GM12892 (cell line): ENCODE data around the gene GLCCI1.

Experiments
- DNase-seq: peaks from one replicate; pipeline ENCODE4 v3.0.0; 2011; ENCODE audit not compliant: insufficient read length
- FAIRE-seq: peaks from 2 replicates; lab custom pipeline; 2011; peaks lifted over from hg19 to GRCh38; lab: Jason Lieb, UNC
- POLR2A ChIP-seq: IDR thresholded peaks from 2 replicates; pipeline ENCODE4 v1.6.1; 2011; ENCODE audit warnings: low read depth, low read length, control low read depth
- POLR2AphosphoS5 ChIP-seq: IDR thresholded peaks from 2 replicates; pipeline ENCODE4 v1.6.1; 2011; ENCODE audit warnings: low read depth, low read length, control low read depth
- TAF1 ChIP-seq: IDR thresholded peaks from 2 replicates; pipeline ENCODE4 v1.6.1; 2011; ENCODE audit warnings: low read depth, mild to moderate bottlenecking, control low read depth, low read length, borderline replicate concordance

The GLCCI1 gene

DNA sequence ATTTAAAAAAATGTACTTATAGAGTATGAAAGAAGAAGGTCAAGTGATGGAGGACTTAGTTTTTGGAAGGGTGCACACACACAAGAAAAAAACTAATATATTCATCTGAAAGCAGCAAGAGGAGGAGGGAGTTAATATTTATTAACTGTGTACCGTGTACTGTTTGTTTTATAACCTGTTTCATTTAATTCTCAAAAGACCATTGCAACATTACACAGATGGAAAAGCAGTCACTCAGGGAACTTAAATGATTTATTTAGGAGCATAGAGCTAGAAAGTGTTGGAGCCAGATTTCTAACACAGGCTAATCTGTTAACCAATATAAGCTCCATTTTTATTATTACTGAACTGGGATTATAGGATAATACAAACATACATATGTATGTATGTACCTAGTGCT lies 36.7 kb downstream of the GLCCI1 start:
- DNase-seq (no peak), FAIRE-seq (no peak)
- TF ChIP-seq TAF1, result no peak
- TF ChIP-seq POLR2A, result no peak
- no peak for TF ChIP-seq POLR2AphosphoS5

DNA sequence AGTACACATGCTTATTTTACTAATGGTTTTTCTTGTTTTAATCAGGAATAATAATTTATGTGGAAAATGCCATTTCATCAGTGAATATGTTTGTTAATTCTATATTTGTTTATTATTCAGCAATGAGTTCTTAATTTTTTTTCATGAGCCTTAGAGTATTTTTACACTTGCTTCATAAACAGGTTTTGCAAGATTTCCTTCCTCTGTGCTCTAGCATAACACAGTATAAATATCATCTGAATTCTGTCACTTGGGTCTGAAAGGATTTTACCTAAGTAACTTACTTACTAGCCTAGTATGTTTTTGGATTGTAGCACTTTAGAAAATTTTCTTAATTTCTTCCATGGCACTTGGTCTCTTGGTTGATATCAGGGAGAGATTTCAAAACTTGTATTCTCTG lies 45.8 kb downstream of the GLCCI1 start:
- FAIRE-seq (no peak), DNase-seq (no peak)
- TF ChIP-seq TAF1 (no peak), POLR2A (no peak), POLR2AphosphoS5 (no peak)

DNA sequence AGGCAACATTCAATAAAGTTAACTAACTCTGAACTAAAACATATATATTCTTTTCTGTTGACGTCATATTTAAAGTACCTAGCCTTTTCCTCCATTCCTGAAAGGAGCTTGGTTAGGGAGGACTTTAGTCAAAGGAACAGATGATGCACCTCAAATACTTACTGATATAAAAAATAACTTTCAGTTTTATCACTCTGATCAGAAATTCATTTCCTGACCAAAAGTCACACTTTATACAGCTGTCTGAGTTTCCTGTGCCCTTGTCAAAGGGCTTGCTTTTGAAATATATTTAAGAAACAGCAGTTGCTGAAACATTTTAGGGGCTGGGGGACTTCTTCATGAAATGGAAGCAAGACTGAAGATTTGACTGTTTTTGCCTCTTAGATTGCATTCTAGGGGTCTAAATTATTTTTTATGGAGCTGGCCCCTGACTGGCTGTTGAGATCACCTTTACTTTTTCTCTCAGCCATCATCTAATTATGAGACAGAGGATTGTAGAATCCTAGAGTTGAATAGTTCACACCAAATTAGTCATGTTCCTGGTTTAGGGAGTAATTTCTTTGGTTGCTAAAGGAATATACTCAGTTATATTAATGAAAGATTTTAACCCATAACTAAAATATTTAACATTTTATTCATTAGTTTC lies 46.6 kb downstream of the GLCCI1 start:
- FAIRE-seq (no peak), DNase-seq (no peak)
- TF ChIP-seq POLR2AphosphoS5, result no peak
- no peak for TF ChIP-seq POLR2A
- no peak for TF ChIP-seq TAF1

DNA sequence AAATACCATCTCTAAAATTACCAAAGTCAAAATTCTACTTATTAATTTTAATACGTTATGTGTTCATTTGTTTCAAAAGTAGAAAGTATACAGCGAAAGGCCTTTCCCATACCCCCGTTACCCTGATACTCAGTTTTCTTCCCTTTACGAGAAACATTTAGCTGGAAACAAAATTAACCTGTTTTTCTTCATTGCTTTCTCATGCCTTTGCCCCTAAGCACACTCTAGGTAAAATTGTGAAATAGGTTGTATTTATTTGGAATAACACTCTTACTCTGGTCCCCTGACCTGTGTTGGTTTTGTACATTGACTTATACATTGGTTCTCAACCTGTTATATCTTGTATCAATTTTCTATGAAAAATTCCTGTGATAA lies 47.1 kb downstream of the GLCCI1 start:
- TF ChIP-seq POLR2AphosphoS5, result no peak
- TF ChIP-seq TAF1, result no peak
- TF ChIP-seq POLR2A, result no peak
- DNase-seq, result no peak
- FAIRE-seq, result no peak

DNA sequence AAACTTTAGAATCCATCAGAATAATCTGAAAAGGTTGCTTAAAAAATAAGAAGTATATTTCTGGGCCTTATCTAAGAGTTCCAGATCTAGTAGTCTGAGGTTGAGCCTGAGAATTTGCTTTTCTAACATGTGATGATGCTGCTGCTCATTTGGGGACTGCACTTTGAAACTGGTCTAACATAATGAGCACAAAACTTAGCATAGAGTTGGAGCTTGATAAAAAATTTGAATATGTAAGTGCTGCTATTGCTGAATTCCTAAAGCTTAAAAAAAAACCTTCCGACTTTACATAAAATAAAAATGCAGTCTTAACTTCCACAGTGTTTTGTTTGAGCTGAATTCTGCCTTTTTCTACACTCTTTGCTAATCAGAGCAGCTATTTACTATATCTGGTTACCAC lies 48.8 kb downstream of the GLCCI1 start:
- no peak for DNase-seq
- no peak for TF ChIP-seq POLR2A
- no peak for TF ChIP-seq POLR2AphosphoS5
- no peak for TF ChIP-seq TAF1
- no peak for FAIRE-seq

DNA sequence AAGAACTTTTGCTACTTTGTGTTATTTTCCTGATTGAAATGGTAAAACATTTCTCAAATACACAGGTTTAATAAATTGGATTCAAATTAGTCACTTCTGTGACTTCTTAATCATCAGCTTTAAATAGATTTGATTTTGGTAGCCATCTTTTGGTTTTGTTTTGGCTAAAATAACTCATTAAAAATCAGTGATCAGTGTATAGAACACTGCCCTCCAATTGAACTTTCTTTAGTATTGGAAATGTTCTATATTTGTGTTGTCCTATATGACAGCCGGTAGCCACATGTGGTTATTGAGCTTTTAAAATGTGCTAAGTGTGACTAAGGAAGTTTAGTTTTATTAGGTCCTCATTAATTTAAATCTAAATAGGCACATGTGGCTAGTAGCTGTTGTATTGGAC lies 50.4 kb downstream of the GLCCI1 start:
- DNase-seq (no peak), FAIRE-seq (no peak)
- TF ChIP-seq TAF1 (no peak), POLR2AphosphoS5 (no peak), POLR2A (no peak)

DNA sequence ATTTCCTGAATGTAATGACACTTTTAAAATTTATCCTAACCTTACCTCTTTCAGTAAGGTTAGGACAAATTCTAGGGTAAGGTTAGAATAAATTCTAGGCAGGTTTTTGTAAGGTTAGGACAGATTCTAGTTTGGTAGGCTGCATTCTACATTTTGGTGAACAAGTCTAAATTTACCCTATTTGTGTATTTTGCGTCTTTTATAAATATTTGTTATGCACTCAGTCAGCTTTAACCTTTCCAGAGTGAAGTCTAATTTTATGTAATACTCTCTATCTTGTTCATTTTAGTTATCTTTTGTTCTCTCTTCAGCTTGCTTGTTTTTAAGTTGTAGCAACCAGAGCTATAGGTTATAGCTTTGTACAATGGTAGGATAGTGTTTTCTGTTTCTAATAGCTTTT lies 54.0 kb downstream of the GLCCI1 start:
- DNase-seq, result no peak
- TF ChIP-seq TAF1 (no peak), POLR2AphosphoS5 (no peak), POLR2A (no peak)
- no peak for FAIRE-seq

DNA sequence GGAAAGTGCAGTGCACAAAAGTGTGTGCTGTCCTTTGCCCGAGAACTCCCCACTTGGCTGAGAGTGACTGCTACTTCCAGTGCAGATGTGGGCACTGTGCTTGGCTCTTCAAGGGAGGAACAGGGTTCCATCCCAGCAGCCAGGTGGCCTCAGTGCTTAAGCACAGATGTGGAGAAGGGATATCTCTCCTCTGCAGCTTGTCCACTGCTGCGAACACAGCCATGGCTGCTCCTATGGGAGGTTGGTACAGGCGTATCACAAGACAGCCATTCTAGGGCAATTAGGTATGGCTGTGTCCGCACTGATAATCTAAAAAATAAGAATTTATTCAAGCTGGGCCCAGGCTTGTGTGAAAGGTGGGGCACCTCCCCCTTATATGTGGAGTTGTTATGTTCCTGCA lies 66.6 kb downstream of the GLCCI1 start:
- DNase-seq, result no peak
- FAIRE-seq, result no peak
- TF ChIP-seq POLR2A (no peak), POLR2AphosphoS5 (no peak), TAF1 (no peak)

DNA sequence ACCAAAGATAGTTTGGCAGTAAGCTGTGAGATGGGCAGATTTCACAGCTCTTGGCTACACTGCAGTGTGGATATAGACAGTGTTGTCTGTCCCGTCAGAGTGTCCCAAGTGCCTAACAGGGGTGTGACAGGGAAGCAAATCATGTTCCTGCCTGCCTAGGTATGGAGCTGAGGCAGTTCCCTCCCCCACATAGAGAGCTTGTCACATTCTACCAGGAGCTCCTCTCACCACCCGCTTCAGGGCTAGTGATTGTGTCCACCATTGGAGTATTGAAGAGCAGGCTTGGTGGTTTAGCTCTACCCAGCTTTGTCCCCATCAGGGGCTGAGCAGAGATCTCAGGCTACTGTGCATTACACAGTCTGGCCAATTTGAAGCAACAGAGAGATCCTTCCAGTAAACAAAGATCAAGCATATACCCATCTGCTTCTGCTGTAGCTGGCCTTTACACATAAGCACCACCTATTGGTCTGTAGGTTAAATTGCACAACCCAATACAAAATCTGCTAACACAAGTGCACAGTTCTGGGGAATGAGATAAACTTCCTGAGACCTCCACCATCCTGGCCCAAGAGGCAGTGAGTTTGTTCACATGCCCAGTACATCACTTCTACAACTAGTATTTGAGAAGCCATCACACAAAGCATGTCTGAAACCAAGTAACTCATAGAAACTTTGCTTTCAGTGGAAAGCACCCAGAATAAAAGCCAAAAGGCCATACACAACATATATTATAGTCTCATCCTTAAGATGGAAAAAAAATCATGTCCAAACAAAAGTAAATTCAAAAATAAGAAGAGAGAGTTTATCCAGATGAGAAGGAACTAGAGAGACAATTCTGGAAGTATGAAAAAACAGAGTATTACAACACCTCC lies 67.3 kb downstream of the GLCCI1 start:
- TF ChIP-seq POLR2AphosphoS5, result no peak
- TF ChIP-seq TAF1, result no peak
- TF ChIP-seq POLR2A, result no peak
- DNase-seq (no peak), FAIRE-seq (peak; percentile 89)

DNA sequence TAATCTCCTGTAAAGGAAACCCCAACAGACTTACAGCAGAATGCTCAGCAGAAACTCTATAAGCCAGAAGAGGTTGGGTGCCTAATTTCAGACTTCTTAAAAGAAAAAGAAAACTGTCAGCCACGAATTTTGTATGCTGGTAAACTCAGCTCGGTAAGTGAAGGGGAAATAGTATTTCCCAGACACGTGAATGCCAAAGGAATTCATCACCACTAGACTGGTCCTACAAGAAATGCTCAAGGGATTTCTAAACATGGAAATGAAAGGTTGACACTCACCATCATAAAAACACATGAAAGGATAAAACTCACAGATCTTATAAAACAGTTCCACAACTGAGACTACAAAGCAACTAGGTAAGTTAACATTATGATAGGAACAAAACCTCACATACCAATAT lies 68.6 kb downstream of the GLCCI1 start:
- DNase-seq, result no peak
- no peak for FAIRE-seq
- TF ChIP-seq TAF1 (no peak), POLR2AphosphoS5 (no peak)

DNA sequence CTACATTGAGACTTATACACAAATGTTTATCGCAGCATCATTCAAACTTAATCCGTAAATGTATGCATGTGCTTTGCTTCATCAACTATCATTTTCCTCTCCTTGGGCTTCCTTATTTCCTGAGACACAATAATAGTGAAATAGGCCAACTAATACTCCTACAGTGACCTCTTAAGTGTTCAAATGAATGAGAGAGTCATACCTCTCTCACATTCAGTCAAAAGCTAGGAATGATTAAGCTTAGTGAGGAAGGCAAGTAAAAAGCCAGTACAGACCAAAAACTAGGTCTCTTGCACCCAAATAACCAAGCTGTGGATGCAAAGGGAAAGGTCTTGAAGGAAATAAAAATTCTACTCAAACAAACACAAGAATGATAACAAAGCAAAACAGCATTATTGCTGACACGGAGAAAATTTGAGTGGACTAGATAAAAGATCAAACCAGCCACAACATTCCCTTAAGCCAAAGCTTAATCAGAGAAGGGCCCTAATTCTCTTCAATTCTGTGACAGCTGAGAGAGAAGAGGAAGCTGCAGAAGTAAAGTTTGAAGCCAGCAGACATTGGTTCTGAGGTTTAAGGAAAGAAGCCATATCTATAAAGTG lies 72.3 kb downstream of the GLCCI1 start:
- FAIRE-seq, result no peak
- TF ChIP-seq POLR2A (no peak), POLR2AphosphoS5 (no peak), TAF1 (no peak)
- no peak for DNase-seq

DNA sequence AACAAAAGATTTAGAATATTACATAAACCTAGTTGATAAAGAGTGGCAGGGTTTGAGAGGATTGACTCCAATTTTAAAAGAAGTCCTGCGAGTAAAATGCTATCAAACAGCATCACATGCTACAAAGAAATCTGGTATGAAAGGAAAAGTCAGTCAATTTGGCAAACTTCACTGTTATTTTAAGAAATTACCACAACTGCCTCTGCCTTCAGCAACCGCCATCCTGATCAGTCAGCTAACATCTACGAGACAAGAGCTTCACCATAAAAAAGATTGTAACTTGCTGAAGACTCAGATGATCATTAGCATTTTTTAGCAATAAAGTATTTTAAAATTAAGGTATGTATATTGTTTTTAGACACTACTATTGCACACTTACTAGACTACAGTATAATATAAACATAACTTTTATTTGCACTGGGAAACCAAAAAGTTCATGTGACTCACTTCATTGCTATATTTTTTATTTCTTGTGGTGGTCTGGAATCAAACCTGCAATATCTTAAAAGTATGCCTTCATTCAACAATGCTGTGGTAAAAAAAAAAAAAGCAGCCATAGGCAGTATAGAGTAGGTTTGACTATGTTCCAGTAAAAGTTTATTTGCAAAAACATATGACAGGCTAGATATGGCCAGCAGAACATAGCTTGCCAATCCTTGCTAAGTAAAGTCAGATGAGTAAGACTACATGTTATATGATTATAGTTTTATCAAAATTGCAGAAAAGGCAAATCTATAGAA lies 74.4 kb downstream of the GLCCI1 start:
- FAIRE-seq, result peak; percentile 17
- no peak for DNase-seq
- no peak for TF ChIP-seq TAF1
- no peak for TF ChIP-seq POLR2AphosphoS5
- TF ChIP-seq POLR2A, result no peak
